Natural killer cell treated with Interleukin-12 subunit alpha and Interleukin-12 subunit beta and Interleukin-15 and Interleukin-18, amount 100 ng/mL, for 72 hours (primary cell): ENCODE measurements around the gene MYL6B. TPM values are rescaled to one million over a fixed set of nuclear protein-coding genes. Genes with fewer than 3 reads are reported as not detected.
"Not testable (repeated sequence)": the region's sequence is repeated elsewhere in the genome, so short reads cannot be mapped to it uniquely, and the experiment has no call there.

ENCODE experiments used
- ATAC-seq, 2 donors: fragments of 150-1000 bp; cut with Tn5 transposase in 1 of 2; sonication (Bioruptor Pico), chemical (Tn5 transposase) in 1 of 2; 2 replicates each; pipeline ENCODE4 v1.10.0; 2021
- DNase-seq: peaks from one replicate; pipeline ENCODE4 v3.0.0; 2022; ENCODE audit warnings: low spot score
- H3K27ac Mint-ChIP-seq, 2 donors: 1 replicate in 1 of 2; 2 replicates in 1 of 2; pipeline ENCODE4 v1.8.0; 2022; ENCODE audit warnings: mixed read lengths in 2 of 2, mild to moderate bottlenecking in 1 of 2, moderate library complexity in 1 of 2
- H3K27me3 Mint-ChIP-seq, 2 donors: 1 replicate in 1 of 2; 2 replicates in 1 of 2; pipeline ENCODE4 v1.8.0; 2022; ENCODE audit warnings: mixed read lengths in 2 of 2
- H3K36me3 Mint-ChIP-seq: one replicate; pipeline ENCODE4 v1.8.0; 2022; ENCODE audit warnings: mixed read lengths
- H3K4me1 Mint-ChIP-seq, 2 donors: 1 replicate in 1 of 2; 2 replicates in 1 of 2; pipeline ENCODE4 v1.8.0; 2022; ENCODE audit warnings: low read depth in 2 of 2, mixed read lengths in 2 of 2, mild to moderate bottlenecking in 1 of 2
- H3K4me3 Mint-ChIP-seq: one replicate; pipeline ENCODE4 v1.8.0; 2022; ENCODE audit warnings: mixed read lengths
- H3K9me3 Mint-ChIP-seq: 2 replicates; pipeline ENCODE4 v1.8.0; 2022; ENCODE audit warnings: mixed read lengths
- total RNA-seq, 2 donors: library from RNA; stranded (reverse); gene quantifications; one replicate each; pipeline ENCODE4 v1.2.3, GENCODE V29; 2022

MYL6B gene
- total RNA-seq, 2 donors from 2014 or later, result 32.0 to 65.5 TPM

- DNase-seq, H3K9me3 Mint-ChIP-seq, H3K27me3 Mint-ChIP-seq, ATAC-seq: not testable (repeated sequence)
- H3K4me3 Mint-ChIP-seq, result peak overlapping the region; percentile 99
- H3K27ac Mint-ChIP-seq, result peak overlapping the region; percentile 93 to 97
- peaks cover 22 to 36% of the 10 kb centered on the region in 2 donors for H3K4me1 Mint-ChIP-seq
- H3K36me3 Mint-ChIP-seq, result peaks cover 30% of the 10 kb centered on the region
These were observed 35.2 kb upstream of the MYL6B start for GRCh38 chr12:56117082-56117706.

- ATAC-seq (peak; percentile 93), DNase-seq (peak; percentile 99)
- Mint-ChIP-seq H3K4me1 (peaks cover 22 to 36% of the 10 kb centered on the region in 2 donors), H3K27me3 (no peaks in the 10 kb centered on the region), H3K9me3 (no peaks in the 10 kb centered on the region), H3K27ac (peak within 1 kb of the TSS; percentile 93 to 97), H3K4me3 (peak within 1 kb of the TSS; percentile 99), H3K36me3 (peaks cover 29% of the 10 kb centered on the region)
These were observed 34.4 kb upstream of the MYL6B start, which contains the start of gene ZC3H10 for GRCh38 chr12:56117778-56118687. ZC3H10 (plus strand) TSS chr12:56118266; CDS start chr12:56120563, 2,297 bp downstream.

GRCh38 chr12:56118688-56119357 lies 33.6 kb upstream of the MYL6B start:
- peaks cover 21% of the 10 kb centered on the region for H3K36me3 Mint-ChIP-seq
- H3K4me3 Mint-ChIP-seq, result peak overlapping the region; percentile 99
- H3K4me1 Mint-ChIP-seq, result peaks cover 25 to 35% of the 10 kb centered on the region in 2 donors
- no peak for ATAC-seq
- H3K27me3 Mint-ChIP-seq, result no peaks in the 10 kb centered on the region
- H3K9me3 Mint-ChIP-seq, result no peaks in the 10 kb centered on the region
- no peak for DNase-seq
- H3K27ac Mint-ChIP-seq, result peak overlapping the region; percentile 93 to 97

- Mint-ChIP-seq H3K4me1 (peaks cover 29 to 39% of the 10 kb centered on the region in 2 donors), H3K9me3 (no peaks in the 10 kb centered on the region), H3K36me3 (peaks cover 17% of the 10 kb centered on the region), H3K4me3 (peak overlapping the region; percentile 99), H3K27me3 (no peaks in the 10 kb centered on the region), H3K27ac (peak overlapping the region; percentile 93 to 97)
- ATAC-seq (no peak), DNase-seq (peak; percentile 74)
These were observed 33.0 kb upstream of the MYL6B start for GRCh38 chr12:56119361-56119796.

GRCh38 chr12:56120158-56120846 lies 32.1 kb upstream of the MYL6B start:
- Mint-ChIP-seq H3K4me3 (no peak overlapping the region), H3K27ac (no peak overlapping the region), H3K36me3 (peaks cover 17% of the 10 kb centered on the region), H3K9me3 (no peaks in the 10 kb centered on the region), H3K27me3 (no peaks in the 10 kb centered on the region), H3K4me1 (peaks cover 32 to 40% of the 10 kb centered on the region in 2 donors)
- no peak for DNase-seq
- ATAC-seq, result no peak

GRCh38 chr12:56121204-56121870 lies 31.1 kb upstream of the MYL6B start:
- Mint-ChIP-seq H3K9me3 (no peaks in the 10 kb centered on the region), H3K27me3 (no peaks in the 10 kb centered on the region), H3K4me1 (peaks cover 36 to 46% of the 10 kb centered on the region in 2 donors), H3K27ac (peak overlapping the region in 1 of 2 donors; percentile 45), H3K36me3 (peaks cover 17% of the 10 kb centered on the region), H3K4me3 (no peak overlapping the region)
- ATAC-seq (no peak), DNase-seq (no peak)

- H3K27me3 Mint-ChIP-seq, result no peaks in the 10 kb centered on the region
- peaks cover 46 to 47% of the 10 kb centered on the region in 2 donors for H3K4me1 Mint-ChIP-seq
- no peaks in the 10 kb centered on the region for H3K9me3 Mint-ChIP-seq
- ATAC-seq (no peak), DNase-seq (no peak)
- peak overlapping the region in 1 of 2 donors; percentile 45 for H3K27ac Mint-ChIP-seq
- H3K4me3 Mint-ChIP-seq, result no peak overlapping the region
- peaks cover 4% of the 10 kb centered on the region for H3K36me3 Mint-ChIP-seq
These were observed 29.8 kb upstream of the MYL6B start for GRCh38 chr12:56122637-56123036.

- H3K27ac Mint-ChIP-seq, result peak overlapping the region; percentile 92 to 94
- no peaks in the 10 kb centered on the region for H3K36me3 Mint-ChIP-seq
- no peaks in the 10 kb centered on the region for H3K9me3 Mint-ChIP-seq
- no peak for ATAC-seq
- no peaks in the 10 kb centered on the region for H3K27me3 Mint-ChIP-seq
- H3K4me1 Mint-ChIP-seq, result peaks cover 42 to 46% of the 10 kb centered on the region in 2 donors
- no peak overlapping the region for H3K4me3 Mint-ChIP-seq
- no peak for DNase-seq
These were observed 28.3 kb upstream of the MYL6B start for GRCh38 chr12:56124133-56124532.

- H3K4me3 Mint-ChIP-seq, result peak overlapping the region; percentile 97
These were observed 25.6 kb upstream of the MYL6B start for GRCh38 chr12:56126732-56127239.

GRCh38 chr12:56127485-56127887 lies 24.9 kb upstream of the MYL6B start:
- Mint-ChIP-seq H3K4me3 (peak overlapping the region; percentile 97), H3K27ac (peak overlapping the region; percentile 92 to 94), H3K4me1 (peaks cover 59 to 63% of the 10 kb centered on the region in 2 donors), H3K9me3 (no peaks in the 10 kb centered on the region), H3K36me3 (peaks cover 17% of the 10 kb centered on the region), H3K27me3 (no peaks in the 10 kb centered on the region)
- ATAC-seq (no peak), DNase-seq (no peak)

More at GRCh38 chr12:56126732-56127239, 25.6 kb upstream of the MYL6B start:
- Mint-ChIP-seq H3K9me3 (no peaks in the 10 kb centered on the region), H3K27me3 (no peaks in the 10 kb centered on the region), H3K4me1 (peaks cover 53 to 58% of the 10 kb centered on the region in 2 donors), H3K36me3 (peaks cover 10% of the 10 kb centered on the region), H3K27ac (peak overlapping the region; percentile 92 to 94)
- ATAC-seq (no peak), DNase-seq (no peak)

GRCh38 chr12:56127888-56128669 lies 24.3 kb upstream of the MYL6B start, which contains the start of gene ESYT1:
ESYT1 (plus strand) TSS chr12:56128267; CDS start chr12:56128320, 53 bp downstream.
- peak; percentile 98 for DNase-seq
- H3K9me3 Mint-ChIP-seq, result no peaks in the 10 kb centered on the region
- H3K27me3 Mint-ChIP-seq, result no peaks in the 10 kb centered on the region
- peak; percentile 97 for ATAC-seq
- peaks cover 17% of the 10 kb centered on the region for H3K36me3 Mint-ChIP-seq
- H3K4me3 Mint-ChIP-seq, result peak within 1 kb of the TSS; percentile 97
- H3K4me1 Mint-ChIP-seq, result peaks cover 59 to 63% of the 10 kb centered on the region in 2 donors
- H3K27ac Mint-ChIP-seq, result peak within 1 kb of the TSS; percentile 92 to 94
